Measurements from ENCODE around the gene FZD2.
A peak's percentile ranks its signal among the peaks of the same experiment; 100 is the strongest.

The FZD2 gene

GRCh38 chr17:44608727-44609435, 51.6 kb downstream of the FZD2 start:
- DNase-seq, result peak; percentile 69

GRCh38 chr17:44610331-44610730, 53.0 kb downstream of the FZD2 start:
- DNase-seq, result peak; percentile 16

Data from DMS153 (cell line).